Measurements from ENCODE around the gene PCNX2.
"Not testable (repeated sequence)": the region's sequence is repeated elsewhere in the genome, so short reads cannot be mapped to it uniquely, and the experiment has no call there.

Gene PCNX2

GRCh38 chr1:233183226-233184020 is 112.1 kb downstream of the PCNX2 start:
- Histone ChIP-seq H3K4me3 (replicated peaks; ENCODE audit: low read depth, low read length) (no peak overlapping the region), H3K36me3 (ENCODE audit: control insufficient read depth, insufficient read depth, low read length) (no peaks in the 10 kb centered on the region), H3K27me3 (replicated peaks; ENCODE audit: control insufficient read depth, insufficient read depth, low read length) (no peaks in the 10 kb centered on the region)
- no peak for TF ChIP-seq CTCF (IDR thresholded peaks at IDR 0.05; ENCODE audit: insufficient read depth, low read length, poor library complexity, severe bottlenecking)
- no peak for DNase-seq (ENCODE audit: extremely low read depth, insufficient read length)

- H3K27me3 ChIP-seq (replicated peaks; ENCODE audit: control insufficient read depth, insufficient read depth, low read length): no peaks in the 10 kb centered on the region
- H3K4me3 ChIP-seq (replicated peaks; ENCODE audit: low read depth, low read length): no peak overlapping the region
- no peak for TF ChIP-seq CTCF (IDR thresholded peaks at IDR 0.05; ENCODE audit: insufficient read depth, low read length, poor library complexity, severe bottlenecking)
- H3K36me3 ChIP-seq (ENCODE audit: control insufficient read depth, insufficient read depth, low read length): peaks cover 2% of the 10 kb centered on the region; the same call in 1 of the 2 replicates
- DNase-seq (ENCODE audit: extremely low read depth, insufficient read length): no peak
These were observed 112.9 kb downstream of the PCNX2 start for GRCh38 chr1:233182587-233182986.

- no peaks in the 10 kb centered on the region for H3K27me3 ChIP-seq (replicated peaks; ENCODE audit: control insufficient read depth, insufficient read depth, low read length)
- DNase-seq (ENCODE audit: extremely low read depth, insufficient read length): no peak
- no peak overlapping the region for H3K4me3 ChIP-seq (replicated peaks; ENCODE audit: low read depth, low read length)
- TF ChIP-seq CTCF (IDR thresholded peaks at IDR 0.05; ENCODE audit: insufficient read depth, low read length, poor library complexity, severe bottlenecking): no peak
- H3K36me3 ChIP-seq (ENCODE audit: control insufficient read depth, insufficient read depth, low read length): peaks cover 9% of the 10 kb centered on the region
These were observed 114.7 kb downstream of the PCNX2 start for GRCh38 chr1:233180641-233181364.

- H3K36me3 ChIP-seq (ENCODE audit: control insufficient read depth, insufficient read depth, low read length); H3K27me3 ChIP-seq (replicated peaks; ENCODE audit: control insufficient read depth, insufficient read depth, low read length); H3K4me3 ChIP-seq (replicated peaks; ENCODE audit: low read depth, low read length): not testable (repeated sequence)
- peak; percentile 41 for DNase-seq (ENCODE audit: extremely low read depth, insufficient read length)
These were observed 115.9 kb downstream of the PCNX2 start for GRCh38 chr1:233179638-233180037.

GRCh38 chr1:233172201-233172600 is 123.3 kb downstream of the PCNX2 start:
- DNase-seq (ENCODE audit: extremely low read depth, insufficient read length): no peak
- peaks cover 8% of the 10 kb centered on the region for H3K36me3 ChIP-seq (ENCODE audit: control insufficient read depth, insufficient read depth, low read length)
- no peak overlapping the region for H3K4me3 ChIP-seq (replicated peaks; ENCODE audit: low read depth, low read length)
- H3K27me3 ChIP-seq (replicated peaks; ENCODE audit: control insufficient read depth, insufficient read depth, low read length): no peaks in the 10 kb centered on the region
- TF ChIP-seq CTCF (IDR thresholded peaks at IDR 0.05; ENCODE audit: insufficient read depth, low read length, poor library complexity, severe bottlenecking): no peak

GRCh38 chr1:233170741-233171140 is 124.8 kb downstream of the PCNX2 start:
- H3K4me3 ChIP-seq (replicated peaks; ENCODE audit: low read depth, low read length): no peak overlapping the region
- no peak for DNase-seq (ENCODE audit: extremely low read depth, insufficient read length)
- TF ChIP-seq CTCF (IDR thresholded peaks at IDR 0.05; ENCODE audit: insufficient read depth, low read length, poor library complexity, severe bottlenecking): no peak
- H3K27me3 ChIP-seq (replicated peaks; ENCODE audit: control insufficient read depth, insufficient read depth, low read length): no peaks in the 10 kb centered on the region
- H3K36me3 ChIP-seq (ENCODE audit: control insufficient read depth, insufficient read depth, low read length): peaks cover 3% of the 10 kb centered on the region

Data from GM06990 (cell line).